ENCODE results near the gene MTCH2.
A peak's percentile ranks its signal among the peaks of the same experiment; 100 is the strongest.

Gene MTCH2

DNA sequence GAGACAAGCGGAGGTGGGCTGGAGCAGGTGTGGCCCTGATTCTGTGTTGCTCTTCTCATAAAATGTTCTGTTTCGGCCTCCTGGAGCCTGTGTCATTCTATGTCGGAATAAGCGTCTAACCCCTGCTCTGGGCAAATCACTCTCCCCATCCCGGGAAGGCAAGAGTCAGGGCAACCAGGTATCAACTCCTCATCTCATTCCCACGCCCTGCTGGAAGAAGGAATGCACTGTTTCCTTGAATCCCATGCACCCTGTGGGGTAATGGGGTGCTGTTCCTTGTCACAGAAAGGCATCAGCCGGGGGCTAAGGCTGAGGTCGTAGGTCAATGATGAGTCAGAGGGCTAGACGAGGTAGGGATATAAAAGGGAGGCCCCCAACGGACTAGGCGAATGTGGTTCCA is 53.2 kb downstream of the MTCH2 start:
- DNase-seq: no peak

DNA sequence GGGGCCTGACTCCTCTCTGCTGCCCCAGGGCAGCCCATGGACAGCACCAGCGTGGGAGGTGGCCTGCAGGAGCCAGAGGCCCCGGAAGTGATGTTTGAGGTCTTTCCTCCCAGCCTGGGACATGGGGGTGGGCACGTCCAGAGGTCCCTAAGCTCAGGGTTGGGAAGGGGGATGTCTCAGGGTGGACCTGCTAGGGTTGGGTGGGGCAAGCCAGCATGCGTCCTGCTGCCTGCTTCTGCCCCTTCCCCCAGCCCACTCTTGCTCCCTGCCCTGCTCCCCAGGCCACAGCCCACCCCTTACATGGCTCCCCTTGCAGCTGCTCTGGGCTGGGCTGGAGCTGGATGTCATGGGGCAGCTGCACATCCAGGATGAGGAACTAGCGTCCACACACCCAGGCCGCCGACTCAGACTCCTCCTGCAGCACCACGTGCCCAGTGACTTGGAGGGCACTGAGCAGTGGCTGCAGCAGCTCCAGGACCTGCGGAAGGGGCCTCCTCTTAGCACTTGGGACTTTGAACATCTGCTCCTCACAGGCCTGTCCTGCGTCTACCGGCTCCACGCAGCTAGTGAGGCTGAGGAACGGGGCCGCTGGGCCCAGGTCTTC is 54.5 kb downstream of the MTCH2 start:
- peak; percentile 57 for DNase-seq

DNA sequence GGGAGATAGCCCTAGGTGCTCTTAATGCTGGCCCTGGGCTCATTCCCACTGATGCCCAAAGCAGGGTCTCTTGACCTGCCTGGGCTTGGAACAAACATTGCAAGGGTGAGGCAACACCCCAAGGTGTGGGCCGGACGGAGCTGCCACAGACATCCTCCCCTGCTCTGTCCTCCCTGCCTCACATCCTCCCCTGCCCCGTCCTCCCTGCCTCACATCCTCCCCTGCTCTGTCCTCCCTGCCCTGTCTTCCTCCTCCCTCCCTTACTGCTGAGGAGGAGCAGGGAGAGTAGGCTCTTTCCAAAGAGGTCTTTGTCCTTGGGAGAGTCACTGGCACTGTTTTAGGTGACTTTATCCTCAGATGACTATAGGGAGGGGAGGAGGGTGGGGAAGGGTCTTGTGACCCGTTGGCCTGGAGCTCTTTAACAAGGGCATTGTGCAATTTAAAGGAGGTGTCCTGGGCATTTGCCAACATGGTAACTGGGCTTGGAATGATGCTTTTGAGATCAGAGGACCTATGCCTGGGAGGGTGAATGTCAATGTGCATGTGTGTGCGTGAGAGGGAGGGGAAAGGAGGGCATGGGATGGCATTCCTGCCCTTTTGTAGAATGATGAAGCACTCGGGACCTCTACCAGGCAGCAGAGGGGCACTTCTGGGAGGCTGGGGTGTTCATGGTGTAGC is 55.2 kb downstream of the MTCH2 start:
- DNase-seq: no peak

DNA sequence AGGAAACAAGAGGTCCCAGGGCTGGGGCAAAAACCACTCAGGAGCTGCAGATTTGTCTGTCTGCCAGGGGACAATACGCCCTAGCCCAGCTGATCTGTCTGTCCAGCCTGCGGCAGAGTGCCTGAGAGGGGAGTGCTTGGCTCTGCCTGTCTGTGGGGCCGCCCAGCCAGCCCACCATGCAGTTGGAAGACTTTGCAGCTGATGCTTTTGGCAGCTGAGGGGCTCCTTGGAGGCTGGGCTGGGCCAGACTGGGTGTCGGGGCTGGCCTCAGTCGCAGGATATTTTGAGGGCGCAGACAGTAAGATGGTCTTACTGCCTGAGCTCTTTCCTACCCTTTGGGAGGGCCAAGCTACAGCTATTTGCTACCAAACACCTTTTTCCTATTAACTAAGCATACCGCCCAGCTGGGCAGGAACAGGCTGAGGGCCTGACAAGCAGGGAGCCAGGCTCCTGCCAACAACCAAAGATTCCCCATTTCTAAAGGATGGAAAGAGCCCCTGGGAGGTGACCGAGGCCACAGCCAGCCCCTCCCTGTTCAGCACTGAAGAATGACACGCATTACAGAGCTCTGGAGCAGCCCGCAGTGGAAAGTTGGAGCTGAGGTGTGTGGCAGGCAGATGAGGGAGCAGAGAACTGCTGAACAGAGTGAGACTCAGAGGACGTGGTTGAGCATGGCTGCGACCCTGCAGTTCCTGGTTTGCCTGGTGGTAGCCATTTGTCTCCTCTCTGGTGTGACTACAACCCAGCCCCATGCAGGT is 56.1 kb downstream of the MTCH2 start, which contains the start of gene FAM180B:
Gene FAM180B (plus strand): TSS at position 581 of the 758 bp plus-strand sequence. CDS start 91 bp downstream, at position 672.
- no peak for DNase-seq

DNA sequence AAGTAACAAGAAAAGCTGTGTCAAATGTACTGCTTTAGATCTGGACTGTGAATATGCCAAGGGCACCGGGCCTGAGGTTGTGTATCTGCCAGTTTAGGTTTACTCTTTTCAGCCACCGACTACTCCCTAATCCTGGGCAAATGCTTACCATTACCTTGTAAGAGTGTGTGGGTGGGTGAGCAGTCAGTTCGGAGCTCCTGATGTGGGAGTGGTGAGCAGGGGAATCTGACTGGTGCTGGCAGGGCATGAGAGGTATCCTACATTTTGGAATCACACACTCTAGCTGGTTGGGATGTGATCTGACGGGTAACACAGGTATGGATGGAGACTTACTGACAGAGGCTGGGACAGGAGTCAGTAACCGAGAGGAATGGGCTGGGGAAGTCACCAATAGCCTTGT is 58.5 kb downstream of the MTCH2 start:
- DNase-seq: no peak

DNA sequence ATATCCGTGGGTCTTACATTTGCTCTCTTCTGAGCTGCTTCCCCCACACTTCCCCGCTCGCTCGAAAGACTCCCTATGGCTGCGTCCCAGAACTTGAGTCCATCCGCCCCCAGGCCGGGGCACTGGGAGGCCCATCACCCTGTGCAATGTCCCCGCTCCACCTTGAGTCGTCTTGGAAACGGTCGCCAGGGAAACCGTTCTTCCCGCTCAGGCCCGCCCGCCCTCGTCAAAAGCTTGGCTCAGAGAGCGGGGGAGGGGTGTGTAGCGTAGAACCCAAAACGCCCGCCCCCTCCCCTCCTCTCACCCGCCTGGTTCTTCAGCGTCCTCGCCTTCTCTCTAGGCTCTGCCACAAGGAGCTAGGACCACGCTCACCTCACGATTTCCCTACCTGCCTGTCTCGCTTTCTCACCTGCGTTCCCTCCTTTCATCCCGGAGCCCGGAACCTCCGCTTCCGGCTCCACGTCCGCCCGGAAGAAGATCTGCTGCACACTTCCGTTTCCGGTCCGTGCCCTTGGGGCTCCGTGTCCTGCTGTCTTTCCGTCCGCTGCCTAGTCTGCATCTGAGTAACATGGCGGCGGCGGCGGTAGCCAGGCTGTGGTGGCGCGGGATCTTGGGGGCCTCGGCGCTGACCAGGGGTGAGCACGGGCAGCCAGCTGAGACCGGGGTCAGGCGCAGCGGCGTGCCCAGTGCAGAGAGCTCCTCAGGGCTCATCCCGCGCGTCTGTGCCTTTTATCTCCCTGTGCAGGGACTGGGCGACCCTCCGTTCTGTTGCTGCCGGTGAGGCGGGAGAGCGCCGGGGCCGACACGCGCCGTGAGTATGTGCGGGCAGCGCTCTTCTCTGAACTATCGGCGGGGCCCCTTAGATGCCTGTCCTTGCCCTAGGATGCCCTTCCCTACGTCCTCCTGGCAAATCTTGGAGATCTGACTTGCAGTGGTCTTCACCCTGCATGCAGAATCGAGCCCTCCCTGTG is 63.5 kb downstream of the MTCH2 start, which contains the start of the genes KBTBD4 and NDUFS3:
Gene KBTBD4 (minus strand): TSS at position 447 of the 971 bp plus-strand sequence. CDS start 19 bp downstream, at position 428.
Gene NDUFS3 (plus strand): TSS at position 551 of the 971 bp plus-strand sequence. CDS start 18 bp downstream, at position 569.
- DNase-seq: peak; percentile 83

DNA sequence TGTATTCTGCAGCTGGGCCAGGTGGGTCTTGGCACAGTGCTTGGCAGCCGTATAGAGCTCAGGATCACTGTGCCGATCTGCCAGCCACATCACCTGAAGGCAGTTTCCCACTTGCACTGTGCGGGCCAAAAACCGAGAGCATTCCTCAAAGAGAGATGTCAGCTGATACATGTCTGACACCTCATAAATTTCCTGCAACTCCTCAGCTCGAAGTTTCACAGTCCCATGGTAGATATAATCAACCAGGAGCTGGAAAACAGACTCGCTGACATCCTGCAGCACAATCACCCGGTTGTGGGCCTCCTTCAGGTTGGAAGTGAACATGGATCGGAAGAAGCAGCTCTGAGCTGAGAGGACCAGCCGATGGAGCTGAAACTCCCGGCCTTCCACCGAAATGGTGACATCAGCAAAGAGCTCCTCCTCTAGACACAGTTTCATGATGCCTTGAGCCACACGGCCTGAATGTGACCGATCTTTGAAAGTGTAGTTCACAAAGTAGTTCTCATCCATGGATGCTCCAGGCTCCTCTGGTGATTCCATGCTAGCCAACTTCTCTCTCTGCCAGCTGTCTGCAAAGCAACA is 64.8 kb downstream of the MTCH2 start:
- no peak for DNase-seq

DNA sequence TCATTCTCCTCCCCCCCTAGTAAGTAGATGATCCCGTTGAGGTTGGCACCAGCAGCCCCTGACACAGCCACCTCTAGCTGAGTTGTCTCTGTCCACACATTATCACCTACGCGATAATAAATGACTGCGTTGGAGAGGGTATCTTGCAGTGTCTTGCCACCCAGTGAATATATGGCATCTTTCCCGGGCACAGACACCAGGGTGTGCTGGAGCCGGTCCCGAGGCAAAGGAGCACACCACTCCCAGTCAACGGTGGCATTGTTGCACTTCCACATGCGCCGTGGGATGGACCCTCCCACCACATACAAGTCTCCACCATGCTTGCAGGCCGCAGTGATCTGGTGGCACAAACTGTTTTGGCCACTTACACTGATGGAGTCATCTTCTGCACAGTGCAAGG is 69.0 kb downstream of the MTCH2 start:
- no peak for DNase-seq

DNA sequence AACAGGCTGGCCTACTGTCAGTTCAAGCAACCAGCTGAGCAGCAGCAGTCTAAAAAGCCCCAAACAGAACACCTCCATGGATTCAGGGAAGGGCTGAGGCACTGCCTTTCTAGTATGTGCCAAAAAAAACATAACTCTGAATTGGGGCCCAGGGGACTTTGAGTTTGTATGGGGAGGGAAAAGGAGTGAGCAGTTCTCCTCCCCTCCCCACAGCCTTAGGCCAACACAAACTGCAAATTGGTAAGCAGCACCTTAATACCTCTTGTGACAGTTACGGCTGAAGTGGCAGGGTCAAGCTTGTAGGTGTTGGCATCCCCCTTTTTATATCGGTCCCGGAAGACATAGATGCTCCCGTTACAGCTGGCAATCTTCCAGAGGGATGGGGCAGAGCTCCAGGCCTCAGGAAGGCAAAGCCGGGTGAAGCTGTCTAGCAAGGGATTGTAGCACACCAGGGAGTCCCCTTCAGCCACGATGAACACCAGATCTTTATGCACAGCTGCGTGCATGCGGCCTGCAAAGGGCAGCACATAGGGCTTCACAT is 69.6 kb downstream of the MTCH2 start:
- DNase-seq: no peak

DNA sequence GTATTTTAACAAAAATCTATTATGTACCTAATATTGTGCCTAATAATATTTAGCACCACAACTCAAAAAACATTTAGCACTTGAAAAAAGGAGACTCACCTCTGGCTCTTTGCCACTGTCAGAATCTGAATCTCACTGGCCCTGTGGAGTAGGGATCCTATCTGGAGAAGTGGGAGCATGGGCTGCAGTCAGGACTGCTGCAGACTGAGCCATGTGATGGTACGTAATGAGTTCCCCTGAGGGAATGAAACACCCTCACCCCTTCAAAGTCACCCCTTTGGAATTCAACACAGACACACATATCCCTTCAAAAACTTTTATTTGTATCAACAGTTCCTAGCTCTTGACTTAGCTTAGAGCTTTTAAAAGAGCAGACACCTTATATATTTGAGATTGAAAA is 70.5 kb downstream of the MTCH2 start:
- DNase-seq: no peak

DNA sequence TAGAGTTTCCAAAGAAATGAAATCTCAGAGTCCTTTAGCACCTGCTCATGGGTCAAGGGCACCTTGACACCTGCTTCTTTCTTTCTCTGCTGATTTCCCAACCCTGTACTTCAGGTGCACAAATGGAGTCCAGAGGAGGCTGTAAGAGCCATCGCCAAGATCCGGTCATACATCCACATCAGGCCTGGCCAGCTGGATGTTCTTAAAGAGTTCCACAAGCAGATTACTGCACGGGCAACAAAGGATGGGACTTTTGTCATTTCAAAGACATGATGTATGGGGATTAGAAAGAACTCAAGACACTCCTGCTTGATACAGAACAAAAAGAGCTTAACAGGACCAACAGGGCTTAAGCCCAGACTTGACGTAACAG is 71.0 kb downstream of the MTCH2 start:
- DNase-seq: no peak

DNA sequence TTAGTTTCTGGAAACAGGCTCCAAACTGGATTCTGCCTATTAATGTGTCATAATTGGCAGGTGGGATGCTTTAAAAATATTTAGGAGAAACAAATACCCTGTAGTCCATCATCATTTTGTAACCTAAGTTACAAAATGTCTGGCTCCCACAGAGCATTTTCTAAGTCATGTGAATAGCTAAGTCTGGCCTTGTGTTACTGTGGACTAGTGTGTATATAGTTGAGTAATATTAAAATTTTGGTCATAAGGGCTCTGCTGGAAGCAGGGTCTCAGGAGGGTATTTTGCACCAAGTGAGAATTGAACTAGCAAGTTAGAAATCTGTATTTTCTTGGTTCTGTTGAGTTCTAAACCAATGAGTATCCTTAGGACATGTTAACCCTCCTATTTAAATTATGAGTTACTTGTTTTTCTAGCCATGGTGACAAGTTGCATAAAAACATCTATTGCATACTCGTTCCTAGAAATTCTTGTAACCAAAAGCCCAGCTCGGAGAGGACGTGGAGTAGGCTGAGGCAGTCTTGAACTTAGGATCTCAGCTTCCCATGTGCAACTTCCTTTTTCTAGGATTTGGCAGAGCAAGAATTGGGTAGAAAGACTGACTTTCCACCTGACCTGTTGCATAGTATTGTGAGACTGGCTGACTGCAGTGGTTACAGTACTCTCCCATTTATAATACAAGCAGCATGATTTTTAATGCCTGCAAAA is 71.6 kb downstream of the MTCH2 start:
- DNase-seq: no peak

DNA sequence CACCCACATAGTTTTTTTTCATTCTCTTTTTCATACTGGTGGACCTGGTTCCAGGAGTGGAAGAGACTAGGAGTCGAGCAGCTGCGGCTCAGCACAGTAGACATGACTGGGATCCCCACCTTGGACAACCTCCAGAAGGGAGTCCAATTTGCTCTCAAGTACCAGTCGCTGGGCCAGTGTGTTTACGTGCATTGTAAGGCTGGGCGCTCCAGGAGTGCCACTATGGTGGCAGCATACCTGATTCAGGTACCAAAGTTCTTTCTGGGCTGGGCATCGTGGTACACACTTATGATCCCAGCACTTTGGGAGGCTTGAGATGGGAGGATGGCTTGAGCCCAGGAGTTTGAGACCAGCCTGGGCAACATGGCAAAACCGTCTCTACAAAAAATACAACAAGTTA is 72.7 kb downstream of the MTCH2 start:
- DNase-seq: no peak

Measured in CD4-positive, alpha-beta T cell treated with Interleukin-15 for 1 hour (primary cell).